ENCODE results near the gene GNG4. TPM values are rescaled to one million over a fixed set of nuclear protein-coding genes. Genes with fewer than 3 reads are reported as not detected.

Gene GNG4
- total and polyA plus RNA-seq, 9 of the 15 experiments (the other 6 are each of a cell fraction or from before 2014, with no cell fraction given), result 0.06 to 0.58 (median 0.08) TPM; not detected in 4

DNA sequence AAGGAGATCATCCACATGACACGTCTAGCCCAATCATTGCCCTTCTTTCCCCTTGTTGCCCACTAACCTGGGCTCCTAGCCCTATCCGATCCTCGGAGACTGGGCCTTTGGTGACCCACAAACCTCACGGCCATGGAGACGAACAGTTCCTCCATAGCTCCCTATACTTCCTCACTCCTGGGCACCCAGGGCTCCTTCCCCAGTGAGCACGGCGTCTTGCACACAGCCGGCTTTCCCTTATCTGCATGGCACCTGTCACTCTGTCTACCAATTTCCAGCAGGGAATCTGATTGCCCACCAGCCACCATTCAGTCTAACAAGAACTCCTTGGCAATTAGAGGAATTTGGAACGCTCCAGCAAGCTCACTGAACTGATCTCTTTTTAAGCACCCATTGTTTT lies 3.1 kb downstream of the GNG4 start:
- Histone ChIP-seq H3K4me3 (no peak overlapping the region), H4K20me1 (replicated peaks; ENCODE audit: control insufficient read depth, insufficient read depth, low read length) (0 out of 2 replicates have a peak, but pooled peaks cover 4% of the 10 kb centered on the region), H3K27ac (ENCODE audit: extremely low read depth, low read depth, low read length) (no peak overlapping the region), H3K9me1 (ENCODE audit: control insufficient read depth, insufficient read depth, low read length) (no peaks in the 10 kb centered on the region), H3K9ac (ENCODE audit: insufficient read depth in 1 of 2, low read depth in 2 of 2, low read length in 2 of 2) (no peak overlapping the region), H3K79me2 (ENCODE audit: control insufficient read depth, insufficient read depth, low read length) (no peaks in the 10 kb centered on the region), H3K9me3 (replicated peaks; ENCODE audit: control insufficient read depth, insufficient read depth, low read depth, low read length) (no peaks in the 10 kb centered on the region), H2AFZ (ENCODE audit: low read depth, low read length) (no peak overlapping the region), H3K4me2 (ENCODE audit: insufficient read depth, low read length) (no peak overlapping the region), H3K4me1 (replicated peaks in 1 of 2; ENCODE audit: control insufficient read depth in 2 of 2, insufficient read depth in 2 of 2, low read length in 2 of 2) (peaks cover 0 to 16% of the 10 kb centered on the region in 2 experiments; a peak in 2 of 5 replicates), H3K27me3 (ENCODE audit: control insufficient read depth in 2 of 2, insufficient read depth in 2 of 2, low read length in 2 of 2) (peaks cover 36 to 71% of the 10 kb centered on the region in 2 experiments), H3K36me3 (ENCODE audit: control insufficient read depth, insufficient read depth, low read length) (no peaks in the 10 kb centered on the region)
- in situ Hi-C loops (cut with MboI) (no loop called here), intact Hi-C loops (cut with micrococcal nuclease) (no loop called here)
- TF ChIP-seq SMAD1 (IDR thresholded peaks at IDR 0.05; ENCODE audit: low read depth, low read length, partially characterized antibody), result no peak
- no peak for TF ChIP-seq ZKSCAN3 (CRISPR knock-in tag; IDR thresholded peaks at IDR 0.05)
- no peak for TF ChIP-seq HMGN3 (IDR thresholded peaks at IDR 0.05; ENCODE audit: borderline replicate concordance, extremely low read depth, insufficient read length, low read depth, low read length)
- TF ChIP-seq, protein P1, sequence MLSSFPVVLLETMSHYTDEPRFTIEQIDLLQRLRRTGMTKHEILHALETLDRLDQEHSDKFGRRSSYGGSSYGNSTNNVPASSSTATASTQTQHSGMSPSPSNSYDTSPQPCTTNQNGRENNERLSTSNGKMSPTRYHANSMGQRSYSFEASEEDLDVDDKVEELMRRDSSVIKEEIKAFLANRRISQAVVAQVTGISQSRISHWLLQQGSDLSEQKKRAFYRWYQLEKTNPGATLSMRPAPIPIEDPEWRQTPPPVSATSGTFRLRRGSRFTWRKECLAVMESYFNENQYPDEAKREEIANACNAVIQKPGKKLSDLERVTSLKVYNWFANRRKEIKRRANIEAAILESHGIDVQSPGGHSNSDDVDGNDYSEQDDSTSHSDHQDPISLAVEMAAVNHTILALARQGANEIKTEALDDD (IDR thresholded peaks at IDR 0.05), result no peak
- DNase-seq (ENCODE audit: extremely low read depth in 1 of 4, low spot score in 3 of 4) (no peak), FAIRE-seq (no peak), ATAC-seq (no peak)
- POLR2A ChIA-PET, result interaction anchor here (0.6 to 0.9 kb wide), 2 partner anchors 9 to 31 kb away, joined by 3 to 6 read pairs; no protein-coding TSS in a partner anchor
- WGBS (ENCODE audit: insufficient coverage, low coverage, missing lambda C conversion rate), result 0% methylated on average over 9 of the region's 9 CpGs
- BruUV-seq (replicated peaks), result no TSS peak
- CTCF ChIA-PET (ENCODE audit: low intra/inter-chr PET ratio), result no interaction called here

Measured in K562 (cell line).